HCT116 (cell line): Measurements from ENCODE around the gene CALCA. TPM values are rescaled to one million over a fixed set of nuclear protein-coding genes. Genes with fewer than 3 reads are reported as not detected.

Source experiments
- ATAC-seq: fragments of 200-7000 bp; cut with Tn5 transposase; 2 replicates; pipeline ENCODE4 v1.9.1; 2020; ENCODE audit warnings: mild to moderate bottlenecking, moderate library complexity
- Bru-seq: library from RNA; stranded (reverse); fragments of 400-500 nt; gene quantifications from one replicate; lab custom pipeline; 2021; lab: Mats Ljungman, UMichigan
- BruChase-seq, 2 experiments: library from RNA; stranded (reverse); fragments of 400-500 nt; gene quantifications; one replicate each; lab custom pipeline; 2021; lab: Mats Ljungman, UMichigan
- BruUV-seq: library from RNA; stranded (reverse); fragments of 400-500 nt; replicated peaks from 2 replicates; lab custom pipeline; 2021; lab: Mats Ljungman, UMichigan
- CTCF ChIA-PET: fragments of 300-600 bp; sonication (Branson Sonifier 250); formaldehyde crosslinking; loops from one replicate; lab custom pipeline; 2021; ENCODE audit warnings: antibody characterized with exemption; lab: Charles Lee
- POLR2A ChIA-PET: fragments of 300-600, 350-600 bp; sonication (Branson Sonifier 250); formaldehyde crosslinking; loops from one replicate; lab custom pipeline; 2021; ENCODE audit warnings: antibody characterized with exemption; lab: Charles Lee
- RAD21 ChIA-PET, 2 experiments: fragments of 300-600 bp; sonication (Branson Sonifier 250); formaldehyde crosslinking; loops; one replicate each; lab custom pipeline; 2023; ENCODE audit warnings: low total read pairs in 2 of 2; ENCODE audit not compliant: uncharacterized antibody in 2 of 2, unreplicated experiment in 2 of 2, low non-redundant PET in 1 of 2; lab: Charles Lee
- DNase-seq: peaks from one replicate; pipeline ENCODE4 v3.0.0-alpha.2; 2010; ENCODE audit warnings: low read depth, low spot score
- H2AFZ ChIP-seq: fragments of 200-600 bp; shearing (Covaris generic), sonication (generic); 2 replicates; pipeline ENCODE4 v1.6.1; 2017; ENCODE audit warnings: low read depth, mixed run types, mixed read lengths, antibody characterized with exemption, low read length; ENCODE audit not compliant: poor library complexity, severe bottlenecking
- H3K27ac ChIP-seq: 2 replicates; pipeline ENCODE4 v1.5.1; 2012; ENCODE audit warnings: low read depth, low read length
- H3K27me3 ChIP-seq: fragments of 200-600 bp; sonication (generic); 2 replicates; pipeline ENCODE4 v1.6.1; 2016; ENCODE audit warnings: mixed run types, low read length, mixed read lengths; ENCODE audit not compliant: insufficient read depth
- H3K36me3 ChIP-seq, 2 experiments: fragments of 200-500 bp in 1 of 2; fragments of 200-600 bp in 1 of 2; sonication (Bioruptor generic) in 1 of 2; sonication (generic) in 1 of 2; 2 replicates each; pipeline versions ENCODE4 v1.5.1 to v1.6.1; 2014 to 2016; ENCODE audit warnings: low read length in 2 of 2, inconsistent platforms in 1 of 2, mixed read lengths in 1 of 2, mixed run types in 1 of 2; ENCODE audit not compliant: insufficient read depth in 2 of 2, control insufficient read depth in 1 of 2
- H3K4me1 ChIP-seq, 2 experiments: fragments of 200-600 bp in 1 of 2; sonication (generic) in 1 of 2; 2 replicates each; pipeline versions ENCODE4 v1.5.1 to v1.6.1; 2012 to 2017; ENCODE audit warnings: low read length in 2 of 2, inconsistent platforms in 1 of 2, mild to moderate bottlenecking in 1 of 2, mixed read lengths in 1 of 2, mixed run types in 1 of 2, moderate library complexity in 1 of 2; ENCODE audit not compliant: insufficient read depth in 2 of 2, control insufficient read depth in 1 of 2
- H3K4me2 ChIP-seq: fragments of 200-600 bp; sonication (generic); 2 replicates; pipeline ENCODE4 v1.6.1; 2017; ENCODE audit warnings: mixed run types, low read length, mixed read lengths
- H3K4me3 ChIP-seq, 2 experiments: fragments of 200-600 bp in 1 of 2; sonication (generic) in 1 of 2; replicated peaks in 1 of 2; 2 replicates each; pipeline ENCODE4 v1.5.1; 2011 to 2016; ENCODE audit warnings: low read length in 2 of 2, control low read depth in 1 of 2, low read depth in 1 of 2, mild to moderate bottlenecking in 1 of 2, mixed read lengths in 1 of 2, mixed run types in 1 of 2
- H3K79me2 ChIP-seq: fragments of 200-600 bp; sonication (generic); 2 replicates; pipeline ENCODE4 v1.6.1; 2017; ENCODE audit warnings: mild to moderate bottlenecking, mixed run types, low read length, moderate library complexity, mixed read lengths; ENCODE audit not compliant: insufficient read depth
- H3K9ac ChIP-seq: fragments of 200-600 bp; sonication (generic); 2 replicates; pipeline ENCODE4 v1.6.1; 2016; ENCODE audit warnings: low read length, mixed read lengths
- H3K9me2 ChIP-seq: fragments of 200-600 bp; sonication (generic), shearing (Covaris generic); 2 replicates; pipeline ENCODE4 v1.6.1; 2017; ENCODE audit warnings: mixed run types, mild to moderate bottlenecking, moderate library complexity; ENCODE audit not compliant: insufficient read depth
- H3K9me3 ChIP-seq, 2 experiments: fragments of 200-500 bp in 1 of 2; fragments of 200-600 bp in 1 of 2; sonication (Bioruptor generic) in 1 of 2; sonication (generic) in 1 of 2; 2 replicates each; pipeline ENCODE4 v1.6.1; 2014 to 2017; ENCODE audit warnings: low read length in 2 of 2, mixed read lengths in 2 of 2, inconsistent platforms in 1 of 2, low read depth in 1 of 2, mild to moderate bottlenecking in 1 of 2, mixed run types in 1 of 2, moderate library complexity in 1 of 2; ENCODE audit not compliant: control insufficient read depth in 1 of 2, insufficient read depth in 1 of 2
- H4K20me1 ChIP-seq: fragments of 200-600 bp; sonication (generic), shearing (Covaris generic); 2 replicates; pipeline ENCODE4 v1.6.1; 2017; ENCODE audit warnings: mixed run types, mild to moderate bottlenecking, moderate library complexity; ENCODE audit not compliant: insufficient read depth
- CBX3 ChIP-seq: IDR thresholded peaks from 2 replicates; pipeline ENCODE4 v1.6.1; 2012; ENCODE audit warnings: low read depth
- CEBPB ChIP-seq: IDR thresholded peaks from 2 replicates; pipeline ENCODE4 v1.6.1; 2012; ENCODE audit warnings: low read depth
- ELF1 ChIP-seq: IDR thresholded peaks from 2 replicates; pipeline ENCODE4 v1.6.1; 2012; ENCODE audit warnings: low read depth, borderline replicate concordance
- EZH2 ChIP-seq: fragments of 200-600 bp; sonication (generic); IDR thresholded peaks from 2 replicates; pipeline ENCODE4 v1.6.1; 2017; ENCODE audit warnings: antibody characterized with exemption, mixed run types
- EZH2phosphoT487 ChIP-seq: fragments of 200-600 bp; IDR thresholded peaks from 2 replicates; pipeline ENCODE4 v1.6.1; 2018; ENCODE audit warnings: antibody characterized with exemption, borderline replicate concordance
- POLR2A ChIP-seq: IDR thresholded peaks from 2 replicates; pipeline ENCODE4 v1.7.0; 2011; ENCODE audit warnings: borderline replicate concordance; ENCODE audit not compliant: insufficient read depth, insufficient read length; ENCODE audit errors: extremely low read depth
- SIN3A ChIP-seq: IDR thresholded peaks from 2 replicates; pipeline ENCODE4 v1.6.1; 2012; ENCODE audit warnings: low read depth
- SP1 ChIP-seq: IDR thresholded peaks from 2 replicates; pipeline ENCODE4 v1.6.1; 2012; ENCODE audit warnings: low read depth
- SRF ChIP-seq: IDR thresholded peaks from 2 replicates; pipeline ENCODE4 v1.6.1; 2012; ENCODE audit warnings: low read depth
- TCF7L2 ChIP-seq: IDR thresholded peaks from 2 replicates; pipeline ENCODE4 v1.7.0; 2011; ENCODE audit warnings: borderline replicate concordance, inconsistent platforms; ENCODE audit not compliant: insufficient read depth, insufficient read length; ENCODE audit errors: extremely low read depth
- YY1 ChIP-seq: IDR thresholded peaks from 2 replicates; pipeline ENCODE4 v1.6.1; 2011; ENCODE audit warnings: low read length, low read depth, moderate library complexity, mild to moderate bottlenecking; ENCODE audit not compliant: insufficient replicate concordance; ENCODE audit errors: extremely low read depth
- intact Hi-C: fragments of 100-400 bp; cut with micrococcal nuclease; formaldehyde crosslinking; loops from 2 replicates; pipeline ENCODE4 v1.10.0; 2022
- long read RNA-seq: library from polyadenylated mRNA; unstranded; transcript quantifications from one replicate; pipeline ENCODE4 v2.0.0, GENCODE V29; 2021; ENCODE audit not compliant: unreplicated experiment
- polyA plus RNA-seq: library from polyadenylated mRNA; unstranded; fragments of >200 nt; gene quantifications from 2 replicates; pipeline ENCODE4 v1.2.1, GENCODE V29; 2012; ENCODE audit warnings: missing spikeins
- total RNA-seq: library from RNA; stranded (reverse); gene quantifications from one replicate; pipeline ENCODE4 v1.2.1, GENCODE V29; 2021; ENCODE audit not compliant: unreplicated experiment
- TF ChIP-seq, protein P1 (sequence below): IDR thresholded peaks from 2 replicates; pipeline ENCODE4 v1.6.1; 2012; ENCODE audit warnings: low read depth
- TF ChIP-seq, protein P2 (sequence below): IDR thresholded peaks from 2 replicates; pipeline ENCODE4 v1.6.1; 2011; ENCODE audit warnings: mild to moderate bottlenecking, low read length, moderate library complexity; ENCODE audit not compliant: insufficient replicate concordance; ENCODE audit errors: extremely low read depth

The CALCA gene, protein sequence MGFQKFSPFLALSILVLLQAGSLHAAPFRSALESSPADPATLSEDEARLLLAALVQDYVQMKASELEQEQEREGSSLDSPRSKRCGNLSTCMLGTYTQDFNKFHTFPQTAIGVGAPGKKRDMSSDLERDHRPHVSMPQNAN
- not detected for total RNA-seq
- polyA plus RNA-seq, result not detected in 2 replicates
- not detected for Bru-seq, nascent RNA
- not detected for BruChase-seq, experiment 1, labeled RNA remaining after a 6-hour chase
- BruChase-seq, experiment 2, labeled RNA remaining after a 2-hour chase, result not detected
- long read RNA-seq, result 0 reads

DNA sequence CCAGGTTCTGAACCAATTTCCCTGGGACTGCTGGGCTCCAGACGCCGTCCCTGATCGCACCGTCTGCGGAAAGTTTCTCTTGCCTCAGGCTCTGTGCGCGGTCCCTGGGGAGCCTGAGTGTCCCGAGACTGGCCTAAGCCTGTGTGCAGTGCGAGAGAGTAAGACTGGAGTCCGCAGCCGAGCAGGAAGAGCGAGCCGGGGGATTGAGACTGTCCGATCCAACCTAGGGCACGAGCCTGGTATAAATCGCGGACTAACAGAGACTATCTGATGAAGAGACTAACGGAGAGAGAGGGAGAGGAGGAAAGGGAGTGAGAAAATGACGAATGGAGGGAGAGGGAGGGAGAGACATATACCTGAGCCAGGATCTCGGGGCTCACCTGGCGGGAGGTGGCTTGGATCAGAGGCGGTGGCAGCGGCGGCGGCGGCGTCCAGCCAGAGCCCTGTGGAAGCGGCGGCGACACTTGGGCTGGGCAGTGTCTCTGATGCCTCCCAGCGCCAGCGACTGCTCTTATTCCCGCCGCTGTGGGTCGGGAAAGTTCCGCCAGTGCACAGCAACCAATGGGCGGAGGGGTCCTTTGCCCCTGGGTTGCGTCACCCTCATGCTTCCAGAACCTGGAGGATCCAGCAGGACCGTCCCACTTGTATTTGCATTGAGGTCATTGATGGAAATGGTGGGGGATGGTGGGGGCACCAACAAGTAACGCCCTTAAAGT is at the start of gene CALCA:
Gene CALCA (minus strand): TSS at position 487 of the 716 bp plus-strand sequence. CDS start 1,159 bp downstream, outside the sequence.
- no peak for DNase-seq
- ATAC-seq, result no peak
- intact Hi-C loops, result no loop called here
- H3K36me3 ChIP-seq, result no peaks in the 10 kb centered on the region
- peaks cover 0 to 8% of the 10 kb centered on the region in 2 experiments; a peak in 1 of 4 replicates for H3K4me1 ChIP-seq
- no peaks in the 10 kb centered on the region for H3K9me3 ChIP-seq
- ChIA-PET RAD21 (no interaction called here), POLR2A (no interaction called here), CTCF (no interaction called here)
- H3K27ac ChIP-seq, result no peak within 1 kb of the TSS
- H3K27me3 ChIP-seq, result no peaks in the 10 kb centered on the region
- no peaks in the 10 kb centered on the region for H4K20me1 ChIP-seq
- TF ChIP-seq SRF, result no peak
- no TSS peak for BruUV-seq
- H3K9me2 ChIP-seq, result no peaks in the 10 kb centered on the region
- H3K9ac ChIP-seq, result no peak within 1 kb of the TSS
- no peak within 1 kb of the TSS for H2AFZ ChIP-seq
- no peaks in the 10 kb centered on the region for H3K79me2 ChIP-seq
- no peak within 1 kb of the TSS for H3K4me3 ChIP-seq
- H3K4me2 ChIP-seq, result no peak within 1 kb of the TSS

DNA sequence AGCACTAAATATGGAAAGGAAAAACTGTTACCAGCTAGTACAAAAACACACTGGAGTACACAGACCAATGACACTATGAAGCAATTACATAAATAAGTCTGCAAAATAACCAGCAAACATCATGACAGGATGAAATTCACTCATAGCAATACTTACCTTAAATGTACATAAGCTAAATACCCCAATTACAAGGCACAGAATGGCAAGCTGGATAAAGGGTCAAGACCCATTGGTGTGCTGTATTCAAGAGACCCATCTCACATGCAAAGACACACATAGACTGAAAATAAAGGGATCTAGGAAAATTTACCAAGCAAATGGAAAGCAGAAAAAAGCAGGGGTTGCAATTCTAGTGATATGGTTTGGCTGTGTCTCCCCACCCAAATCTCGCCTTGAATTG is 44.0 kb upstream of the CALCA start:
- no peak overlapping the region for H3K27ac ChIP-seq
- no TSS peak for BruUV-seq
- ChIA-PET RAD21 (no interaction called here), CTCF (no interaction called here), POLR2A (no interaction called here)
- no peaks in the 10 kb centered on the region for H3K4me1 ChIP-seq
- H3K9me2 ChIP-seq, result no peaks in the 10 kb centered on the region
- H3K9me3 ChIP-seq, result no peaks in the 10 kb centered on the region
- H3K36me3 ChIP-seq, result no peaks in the 10 kb centered on the region
- intact Hi-C loops, result no loop called here
- no peaks in the 10 kb centered on the region for H3K27me3 ChIP-seq
- DNase-seq (no peak), ATAC-seq (no peak)
- no peak overlapping the region for H3K4me3 ChIP-seq
- H3K9ac ChIP-seq, result no peak overlapping the region
- no peaks in the 10 kb centered on the region for H4K20me1 ChIP-seq
- no peak overlapping the region for H3K4me2 ChIP-seq
- no peaks in the 10 kb centered on the region for H3K79me2 ChIP-seq
- no peak overlapping the region for H2AFZ ChIP-seq
- no peak for TF ChIP-seq ELF1
- TF ChIP-seq YY1, result no peak
- no peak for TF ChIP-seq POLR2A
- TF ChIP-seq CBX3, result no peak
- TF ChIP-seq TCF7L2, result no peak
- no peak for TF ChIP-seq SIN3A
- no peak for TF ChIP-seq EZH2
- TF ChIP-seq SRF, result no peak
- TF ChIP-seq CEBPB, result no peak
- TF ChIP-seq EZH2phosphoT487, result no peak
- TF ChIP-seq, protein P1, sequence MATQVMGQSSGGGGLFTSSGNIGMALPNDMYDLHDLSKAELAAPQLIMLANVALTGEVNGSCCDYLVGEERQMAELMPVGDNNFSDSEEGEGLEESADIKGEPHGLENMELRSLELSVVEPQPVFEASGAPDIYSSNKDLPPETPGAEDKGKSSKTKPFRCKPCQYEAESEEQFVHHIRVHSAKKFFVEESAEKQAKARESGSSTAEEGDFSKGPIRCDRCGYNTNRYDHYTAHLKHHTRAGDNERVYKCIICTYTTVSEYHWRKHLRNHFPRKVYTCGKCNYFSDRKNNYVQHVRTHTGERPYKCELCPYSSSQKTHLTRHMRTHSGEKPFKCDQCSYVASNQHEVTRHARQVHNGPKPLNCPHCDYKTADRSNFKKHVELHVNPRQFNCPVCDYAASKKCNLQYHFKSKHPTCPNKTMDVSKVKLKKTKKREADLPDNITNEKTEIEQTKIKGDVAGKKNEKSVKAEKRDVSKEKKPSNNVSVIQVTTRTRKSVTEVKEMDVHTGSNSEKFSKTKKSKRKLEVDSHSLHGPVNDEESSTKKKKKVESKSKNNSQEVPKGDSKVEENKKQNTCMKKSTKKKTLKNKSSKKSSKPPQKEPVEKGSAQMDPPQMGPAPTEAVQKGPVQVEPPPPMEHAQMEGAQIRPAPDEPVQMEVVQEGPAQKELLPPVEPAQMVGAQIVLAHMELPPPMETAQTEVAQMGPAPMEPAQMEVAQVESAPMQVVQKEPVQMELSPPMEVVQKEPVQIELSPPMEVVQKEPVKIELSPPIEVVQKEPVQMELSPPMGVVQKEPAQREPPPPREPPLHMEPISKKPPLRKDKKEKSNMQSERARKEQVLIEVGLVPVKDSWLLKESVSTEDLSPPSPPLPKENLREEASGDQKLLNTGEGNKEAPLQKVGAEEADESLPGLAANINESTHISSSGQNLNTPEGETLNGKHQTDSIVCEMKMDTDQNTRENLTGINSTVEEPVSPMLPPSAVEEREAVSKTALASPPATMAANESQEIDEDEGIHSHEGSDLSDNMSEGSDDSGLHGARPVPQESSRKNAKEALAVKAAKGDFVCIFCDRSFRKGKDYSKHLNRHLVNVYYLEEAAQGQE, result no peak
- TF ChIP-seq, protein P2, sequence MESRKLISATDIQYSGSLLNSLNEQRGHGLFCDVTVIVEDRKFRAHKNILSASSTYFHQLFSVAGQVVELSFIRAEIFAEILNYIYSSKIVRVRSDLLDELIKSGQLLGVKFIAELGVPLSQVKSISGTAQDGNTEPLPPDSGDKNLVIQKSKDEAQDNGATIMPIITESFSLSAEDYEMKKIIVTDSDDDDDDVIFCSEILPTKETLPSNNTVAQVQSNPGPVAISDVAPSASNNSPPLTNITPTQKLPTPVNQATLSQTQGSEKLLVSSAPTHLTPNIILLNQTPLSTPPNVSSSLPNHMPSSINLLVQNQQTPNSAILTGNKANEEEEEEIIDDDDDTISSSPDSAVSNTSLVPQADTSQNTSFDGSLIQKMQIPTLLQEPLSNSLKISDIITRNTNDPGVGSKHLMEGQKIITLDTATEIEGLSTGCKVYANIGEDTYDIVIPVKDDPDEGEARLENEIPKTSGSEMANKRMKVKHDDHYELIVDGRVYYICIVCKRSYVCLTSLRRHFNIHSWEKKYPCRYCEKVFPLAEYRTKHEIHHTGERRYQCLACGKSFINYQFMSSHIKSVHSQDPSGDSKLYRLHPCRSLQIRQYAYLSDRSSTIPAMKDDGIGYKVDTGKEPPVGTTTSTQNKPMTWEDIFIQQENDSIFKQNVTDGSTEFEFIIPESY, result no peak
- TF ChIP-seq SP1, result no peak
